NOMO-1 (cell line): Measurements from ENCODE around the gene HNMT.
"Not testable (repeated sequence)": the region's sequence is repeated elsewhere in the genome, so short reads cannot be mapped to it uniquely, and the experiment has no call there.

Experiments
- DNase-seq, 2 experiments: peaks; one replicate each; lab custom pipeline; 2025; ENCODE audit not compliant: unreplicated experiment in 2 of 2; lab: John Stamatoyannopoulos, UW

Gene HNMT

GRCh38 chr2:137973280-137973679 lies 9.0 kb downstream of the HNMT start:
- no peak for DNase-seq

- DNase-seq, result no peak
Observed at GRCh38 chr2:137975280-137976271, 11.3 kb downstream of the HNMT start.

- DNase-seq, result no peak
Observed at GRCh38 chr2:137976274-137976673, 12.0 kb downstream of the HNMT start.

GRCh38 chr2:137977790-137978189 lies 13.5 kb downstream of the HNMT start:
- no peak for DNase-seq

GRCh38 chr2:137980459-137980858 lies 16.2 kb downstream of the HNMT start:
- no peak for DNase-seq

GRCh38 chr2:137981112-137981656 lies 16.9 kb downstream of the HNMT start:
- peak; percentile 26 to 73 for DNase-seq

- no peak for DNase-seq
Observed at GRCh38 chr2:137983581-137983980, 19.3 kb downstream of the HNMT start.

GRCh38 chr2:137986268-137986667 lies 22.0 kb downstream of the HNMT start:
- no peak for DNase-seq

- no peak for DNase-seq
Observed at GRCh38 chr2:137987011-137987410, 22.7 kb downstream of the HNMT start.

GRCh38 chr2:137991078-137991477 lies 26.8 kb downstream of the HNMT start:
- no peak for DNase-seq

- DNase-seq, result no peak
Observed at GRCh38 chr2:137992039-137992646, 27.9 kb downstream of the HNMT start.

- DNase-seq, result not testable (repeated sequence)
Observed at GRCh38 chr2:137993715-137994476, 29.6 kb downstream of the HNMT start.

GRCh38 chr2:137995368-137995767 lies 31.1 kb downstream of the HNMT start:
- not testable (repeated sequence) for DNase-seq

- not testable (repeated sequence) for DNase-seq
Observed at GRCh38 chr2:137996158-137996557, 31.9 kb downstream of the HNMT start.

- no peak for DNase-seq
Observed at GRCh38 chr2:137997733-137998132, 33.5 kb downstream of the HNMT start.

- DNase-seq, result no peak
Observed at GRCh38 chr2:137998503-137998902, 34.2 kb downstream of the HNMT start.

- DNase-seq, result no peak
Observed at GRCh38 chr2:137999273-137999672, 35.0 kb downstream of the HNMT start.

GRCh38 chr2:138000009-138000408 lies 35.7 kb downstream of the HNMT start:
- DNase-seq, result no peak

- no peak for DNase-seq
Observed at GRCh38 chr2:138000796-138001195, 36.5 kb downstream of the HNMT start.

- no peak for DNase-seq
Observed at GRCh38 chr2:138003411-138003810, 39.1 kb downstream of the HNMT start.

- DNase-seq, result no peak
Observed at GRCh38 chr2:138007431-138007830, 43.2 kb downstream of the HNMT start.
